Stimulated activated CD8-positive, alpha-beta memory T cell treated with anti-CD3 and anti-CD28 coated beads, Interleukin-2, amount 100 ng/mL, for 1 hour (primary cell): ENCODE measurements around the gene PCDH1.
A peak's percentile ranks its signal among the peaks of the same experiment; 100 is the strongest.
"Not testable (repeated sequence)": the region's sequence is repeated elsewhere in the genome, so short reads cannot be mapped to it uniquely, and the experiment has no call there.

Experiments used
- DNase-seq, 2 donors: peaks; one replicate each; pipeline ENCODE4 v3.0.0-alpha.2; 2020; ENCODE audit warnings: low read depth in 2 of 2

PCDH1 gene

DNA sequence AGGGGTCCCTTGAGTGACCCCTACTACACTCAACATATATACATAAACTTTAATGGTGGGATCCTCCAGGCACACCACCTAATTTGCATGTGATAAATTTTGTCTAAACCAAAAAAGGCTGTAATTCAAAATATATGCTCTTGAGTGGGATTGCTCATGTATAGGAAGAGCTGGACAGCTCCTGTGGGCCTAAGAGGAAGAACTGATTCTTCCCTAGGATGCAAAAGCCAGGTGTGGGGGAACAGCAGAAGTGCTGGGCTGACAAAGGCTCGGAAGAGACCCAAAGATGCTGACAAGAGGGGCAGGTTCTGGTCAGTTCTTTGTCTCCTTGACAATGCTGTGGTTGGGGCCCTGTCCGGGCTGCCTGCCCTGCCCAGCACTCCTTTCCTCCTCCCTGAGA lies 43.9 kb downstream of the PCDH1 start:
- DNase-seq = no peak

DNA sequence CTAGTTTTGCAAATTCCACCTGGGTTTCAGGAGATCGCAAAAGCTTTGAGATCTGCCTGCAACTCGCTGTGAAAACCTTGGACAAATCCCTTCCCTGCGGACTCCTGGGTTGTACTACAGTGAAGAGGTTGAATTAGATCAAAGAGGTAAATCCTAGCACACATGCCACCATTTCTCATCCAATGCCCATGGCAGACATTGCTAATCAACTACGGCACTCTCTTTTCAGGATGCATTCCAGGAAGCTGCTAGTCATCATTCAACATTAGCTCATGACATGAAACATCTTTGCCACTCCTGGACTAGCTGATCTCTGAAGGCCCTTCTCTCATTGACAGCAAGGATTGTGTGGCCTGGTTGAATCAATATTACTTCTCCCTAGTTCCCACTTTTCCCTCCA lies 46.1 kb downstream of the PCDH1 start:
- DNase-seq = no peak

- no peak for DNase-seq
These were observed 50.0 kb downstream of the PCDH1 start for GRCh38 chr5:141828162-141828561.

DNA sequence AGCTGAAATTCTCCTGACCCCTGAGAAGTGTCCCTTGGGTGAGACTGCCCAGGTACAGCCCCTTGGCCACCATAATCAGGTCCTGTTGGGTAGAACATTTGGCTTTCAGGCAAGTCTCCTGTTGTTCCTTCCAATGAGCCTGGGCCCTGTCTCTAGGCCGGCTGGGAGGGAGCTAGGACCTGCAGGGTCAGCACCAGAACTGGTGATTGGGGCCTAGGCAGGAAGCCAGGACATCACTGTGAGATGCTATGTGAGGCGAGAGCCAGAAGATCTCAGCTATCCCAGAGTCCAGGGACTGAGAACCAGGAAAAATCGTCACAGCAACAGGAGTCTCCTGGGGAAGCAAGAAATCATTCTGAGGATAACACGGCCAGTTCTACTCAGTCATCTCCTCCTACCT lies 51.5 kb downstream of the PCDH1 start:
- no peak for DNase-seq

DNA sequence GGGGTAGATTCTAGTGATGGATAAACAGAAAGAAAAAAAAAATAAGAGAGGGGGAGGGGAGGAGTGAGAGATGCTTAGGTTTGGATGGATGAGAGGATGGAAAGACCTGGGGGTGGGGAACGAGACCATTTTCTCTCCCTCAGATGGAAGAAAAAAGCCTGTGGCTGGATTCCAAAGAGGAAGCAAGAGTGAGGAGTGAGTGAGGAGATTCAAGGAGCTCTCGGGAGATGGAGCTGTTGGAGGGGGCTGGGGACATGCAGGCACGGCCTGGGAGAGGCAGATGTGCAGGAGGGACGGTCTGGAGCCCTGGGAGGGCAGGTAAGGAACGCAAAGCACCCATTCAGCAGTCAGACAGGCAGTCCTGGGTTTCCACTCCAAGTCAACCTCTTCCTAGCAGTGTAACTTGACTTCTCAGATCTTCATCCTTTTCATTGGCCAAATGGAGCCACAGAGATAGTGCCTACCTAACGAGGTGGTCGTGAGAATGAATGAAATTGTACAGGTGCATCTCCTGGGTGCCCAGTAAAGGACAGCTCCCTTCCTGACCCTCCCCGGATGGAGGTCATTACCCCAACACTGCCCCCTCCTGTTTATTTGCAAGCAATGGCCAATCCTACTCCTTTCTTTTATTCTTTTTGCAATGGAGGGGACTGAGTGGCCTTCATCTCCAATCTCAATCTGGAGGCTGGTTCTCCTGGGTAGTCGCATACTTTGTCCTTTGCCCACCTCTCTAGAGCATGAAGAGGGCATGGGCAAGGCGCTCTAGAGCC lies 52.2 kb downstream of the PCDH1 start:
- DNase-seq = no peak

DNA sequence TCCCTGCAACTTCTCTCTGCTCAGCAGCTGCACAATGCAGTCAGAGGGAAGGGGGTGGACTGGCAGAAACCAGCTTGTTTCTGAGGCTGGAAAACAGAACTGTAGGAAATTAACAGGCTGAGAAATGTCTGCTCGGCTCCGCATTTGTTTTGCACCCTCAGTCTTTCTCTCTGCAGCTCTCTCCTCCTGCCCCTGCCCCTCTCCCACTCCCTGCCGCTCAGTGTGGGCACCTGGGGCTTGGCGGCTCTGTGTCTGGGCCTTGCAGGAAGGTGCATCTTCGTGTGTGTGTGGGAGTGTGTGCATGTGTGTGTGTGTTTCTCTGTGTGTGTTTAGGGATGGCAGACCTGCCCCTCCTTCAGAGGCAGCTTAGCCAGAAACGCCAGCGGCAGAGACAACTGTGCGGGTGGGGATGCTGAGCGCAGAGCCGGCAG lies 53.0 kb downstream of the PCDH1 start:
- no peak for DNase-seq

DNA sequence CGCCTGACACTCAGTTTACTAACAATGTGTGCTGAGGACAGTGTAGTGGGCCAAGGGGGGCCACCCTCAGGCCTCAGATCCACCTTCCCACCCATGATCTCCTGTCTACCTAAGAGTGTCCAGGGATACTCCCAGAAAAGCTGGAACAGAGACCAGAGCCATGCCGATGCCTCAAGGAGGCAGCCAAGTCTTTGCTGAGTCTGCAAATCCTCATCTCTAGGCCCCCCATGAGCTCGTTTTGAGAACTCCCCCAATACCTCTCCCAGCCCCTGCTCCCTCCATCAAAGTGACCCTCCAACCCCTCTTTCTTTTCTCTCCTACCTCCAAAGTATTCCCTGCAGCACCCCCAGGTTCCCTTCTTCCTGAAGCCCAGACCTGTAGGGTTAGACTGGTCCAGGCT lies 53.5 kb downstream of the PCDH1 start:
- DNase-seq = no peak

DNA sequence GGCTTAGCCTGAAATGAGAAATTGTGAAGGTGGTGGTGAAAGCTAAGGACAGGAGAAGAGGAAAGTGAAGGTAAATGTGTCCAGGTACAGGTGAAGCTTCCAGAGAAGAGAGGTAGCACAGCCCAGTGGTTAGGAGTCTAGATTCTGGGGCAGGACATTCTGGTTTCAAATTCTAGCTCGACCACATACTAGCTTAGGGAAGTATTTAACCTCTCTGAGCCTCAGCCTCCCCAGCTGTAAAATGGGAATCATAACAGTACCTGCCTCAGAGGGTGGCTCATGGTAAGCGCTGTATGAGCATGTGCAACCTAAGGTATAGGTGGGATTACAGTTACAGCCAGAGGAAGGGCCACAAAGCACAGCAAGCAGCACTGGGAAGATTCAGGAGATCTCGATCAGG lies 55.2 kb downstream of the PCDH1 start:
- no peak for DNase-seq

DNA sequence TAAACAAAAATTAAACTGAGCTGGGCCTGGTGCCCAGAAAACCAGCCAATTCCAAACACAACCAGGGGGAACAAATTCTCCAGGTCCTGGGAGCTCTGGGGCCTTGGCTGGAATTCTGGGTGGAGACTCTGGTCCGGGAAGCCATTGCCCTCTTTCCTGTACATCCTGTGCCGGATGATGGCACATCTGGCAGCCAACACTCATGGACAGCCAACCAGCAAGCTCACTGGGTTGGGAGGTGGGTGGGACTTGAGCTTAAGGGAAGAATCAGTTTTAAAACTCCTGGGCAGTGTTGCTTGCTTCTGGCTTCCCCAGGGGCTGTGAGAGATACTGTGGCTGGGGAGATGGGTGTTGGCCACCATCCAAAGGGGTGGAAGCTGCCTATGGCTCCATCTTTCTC lies 56.1 kb downstream of the PCDH1 start:
- DNase-seq = no peak

DNA sequence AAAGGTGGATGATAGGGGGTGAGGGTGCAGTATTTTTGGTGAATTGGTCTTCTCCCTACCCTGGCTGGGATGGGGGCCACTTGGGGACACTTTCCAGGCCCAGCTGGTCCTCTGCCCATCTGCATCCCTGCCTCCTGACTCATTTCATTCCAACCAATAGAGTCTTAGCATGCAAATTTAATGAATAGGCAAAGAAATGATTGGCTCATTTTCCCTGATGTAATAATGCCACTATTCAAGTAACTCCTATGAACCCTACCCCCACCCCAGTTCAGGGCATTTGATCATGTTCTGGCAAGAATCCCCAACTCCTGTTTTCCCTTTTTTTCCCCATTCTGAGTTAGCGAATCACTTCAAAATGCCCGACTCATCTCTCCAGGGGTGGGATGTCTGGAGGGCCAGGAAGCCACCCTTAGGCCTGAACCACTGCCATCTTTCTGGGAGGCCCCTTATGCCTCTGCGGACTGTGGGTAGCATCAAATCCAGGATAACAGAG lies 56.7 kb downstream of the PCDH1 start:
- DNase-seq = no peak

- not testable (repeated sequence) for DNase-seq
These were observed 57.5 kb downstream of the PCDH1 start for GRCh38 chr5:141820686-141821085.

- DNase-seq = no peak
These were observed 60.6 kb downstream of the PCDH1 start for GRCh38 chr5:141817631-141818030.

DNA sequence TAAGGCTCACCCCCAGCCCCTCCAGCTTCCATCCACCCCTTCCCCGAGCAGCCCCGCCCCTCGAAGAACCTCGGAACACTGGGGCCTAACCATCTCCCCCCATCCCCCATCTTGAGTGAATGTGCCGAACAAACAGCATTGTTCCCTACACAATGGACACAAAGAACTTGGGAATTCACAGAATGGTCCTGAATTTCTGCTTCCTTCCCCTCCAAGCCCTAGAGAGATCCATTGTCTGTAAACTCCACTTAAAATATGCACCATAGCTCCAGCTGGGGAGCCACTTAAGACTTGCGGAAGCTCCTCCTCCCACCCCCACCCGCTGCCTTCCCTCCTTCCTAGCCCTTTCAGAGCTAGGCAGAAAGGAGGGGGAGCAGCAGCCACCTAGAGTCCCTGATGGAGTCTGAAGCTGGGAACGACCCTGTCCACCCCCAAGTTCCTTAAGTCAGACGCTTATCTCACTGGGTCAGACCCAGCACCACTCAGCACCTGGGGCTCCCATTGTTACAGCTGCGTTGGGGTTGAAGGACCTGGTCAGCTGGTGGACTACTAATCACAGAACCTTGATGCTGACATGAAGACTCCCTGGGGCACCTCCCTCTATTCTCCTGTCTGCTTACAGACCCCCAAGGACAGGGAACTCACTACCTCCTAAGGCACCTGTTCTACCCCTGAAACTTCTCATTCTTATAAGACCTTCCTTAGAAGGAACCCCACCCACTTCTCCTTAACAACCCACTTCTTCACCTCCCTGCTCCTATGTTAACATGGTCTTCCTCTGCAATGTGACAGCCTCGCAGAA lies 61.4 kb downstream of the PCDH1 start:
- DNase-seq = no peak

- DNase-seq = no peak
These were observed 62.4 kb downstream of the PCDH1 start for GRCh38 chr5:141815796-141816180.

- no peak for DNase-seq
These were observed 63.0 kb downstream of the PCDH1 start for GRCh38 chr5:141815051-141815795.

DNA sequence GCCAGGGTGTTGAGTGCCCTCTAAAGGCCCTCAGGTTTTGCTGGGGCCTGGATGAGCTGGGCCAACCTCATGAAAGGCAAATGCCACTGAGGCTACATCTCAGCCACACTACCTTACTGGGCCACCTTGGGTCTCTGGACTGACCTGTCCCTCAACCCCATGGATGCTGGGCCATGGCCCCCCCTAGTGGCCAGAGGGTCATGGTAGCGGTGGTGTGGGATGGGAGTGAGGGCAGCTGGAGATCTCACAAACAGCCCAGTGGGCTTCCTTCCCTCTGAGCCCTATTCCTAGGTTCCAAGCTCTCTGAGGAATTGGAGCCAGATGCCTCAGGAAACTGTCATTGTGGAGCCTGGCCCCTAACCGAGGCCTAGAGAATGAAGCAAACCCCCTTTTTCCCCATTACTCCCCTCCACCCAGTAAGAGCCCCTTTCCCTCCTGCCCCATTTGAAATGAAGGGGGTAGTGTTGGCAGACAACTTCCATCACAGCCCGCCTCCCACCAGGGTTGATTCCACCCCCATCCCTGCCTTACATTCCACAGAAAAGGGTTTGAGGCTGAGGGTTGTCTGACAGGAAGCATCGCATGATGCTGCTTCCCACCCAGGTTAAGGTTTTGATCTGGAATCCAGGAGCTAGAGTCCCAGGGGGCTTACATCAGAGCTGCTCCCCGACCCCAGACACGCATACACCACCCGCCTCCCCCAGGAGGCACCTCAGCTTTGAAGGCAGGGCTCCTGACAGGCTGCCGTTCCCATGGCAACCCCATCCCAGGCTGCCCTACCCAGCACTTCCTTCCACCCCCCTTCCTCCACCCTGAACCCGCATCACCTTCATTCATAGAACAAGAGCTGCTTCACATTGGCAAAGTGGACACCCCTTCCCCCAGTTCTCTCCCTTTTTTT lies 63.9 kb downstream of the PCDH1 start:
- DNase-seq = peak; percentile 4

DNA sequence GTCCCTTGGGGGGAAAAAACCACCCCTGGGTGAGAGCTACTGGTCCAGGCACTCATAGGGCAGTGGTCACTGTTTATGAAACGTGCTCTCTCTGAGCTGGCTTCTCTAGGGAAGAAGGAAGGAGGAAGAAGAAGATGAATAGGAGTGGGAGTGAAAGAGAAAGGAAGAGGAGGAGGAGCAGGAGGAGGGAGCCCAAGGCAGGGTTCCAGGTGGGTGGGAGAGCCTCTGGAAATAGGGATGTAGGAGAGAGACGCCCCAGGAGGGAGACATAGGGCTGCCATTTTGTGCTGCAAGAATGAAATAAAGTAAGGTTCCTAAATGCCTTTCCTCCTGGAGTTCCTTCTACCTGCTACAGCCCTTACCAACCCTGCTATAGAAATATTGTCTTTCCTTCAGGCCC lies 65.7 kb downstream of the PCDH1 start:
- no peak for DNase-seq

- peak in 1 of 2 donors; percentile 2 for DNase-seq
These were observed 66.7 kb downstream of the PCDH1 start for GRCh38 chr5:141811287-141812155.

- DNase-seq = no peak
These were observed 67.5 kb downstream of the PCDH1 start for GRCh38 chr5:141810702-141811101.

DNA sequence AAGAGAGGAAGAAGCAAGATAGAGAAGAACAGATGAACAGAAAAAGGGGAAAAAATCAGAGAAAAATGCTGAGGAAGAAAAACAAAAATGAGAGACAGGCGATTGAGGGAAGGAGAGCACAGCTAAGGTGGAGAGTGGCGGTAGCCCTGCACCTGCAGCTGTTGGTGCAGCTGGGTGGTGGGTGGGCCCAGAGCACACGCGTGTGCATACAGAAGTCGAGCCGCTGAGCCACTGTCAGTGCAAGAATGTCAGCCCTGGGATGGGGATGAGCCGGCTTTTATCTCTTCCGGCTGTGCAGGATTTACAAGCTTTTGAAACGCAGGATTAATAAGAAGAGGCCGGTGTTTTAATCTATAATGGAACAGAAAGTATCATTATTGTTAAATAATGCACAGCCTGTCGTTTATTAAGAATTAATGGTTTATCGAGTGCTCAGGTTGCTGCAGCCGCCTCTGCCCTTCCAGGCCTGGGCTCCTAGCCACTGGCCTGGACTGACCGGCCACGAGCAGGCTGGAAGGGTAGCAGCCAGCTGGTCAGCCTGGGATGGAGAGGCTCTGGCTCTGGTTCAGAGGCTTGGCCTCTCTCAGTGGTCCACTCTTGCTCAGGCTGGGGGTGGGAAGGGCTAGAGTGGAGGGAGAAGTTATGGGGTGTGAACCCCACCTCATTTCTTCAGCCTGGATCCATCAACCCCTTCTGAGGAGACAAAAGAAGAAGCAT lies 68.7 kb downstream of the PCDH1 start:
- no peak for DNase-seq
